GM12874 (cell line): ENCODE measurements around the gene EPHB3.

Source experiments
- TF ChIP-seq, protein P1 (sequence below): IDR thresholded peaks from 2 replicates; pipeline ENCODE4 v1.5.1; 2011; ENCODE audit warnings: low read depth, mild to moderate bottlenecking, control low read depth, low read length, moderate library complexity; ENCODE audit not compliant: insufficient read depth

EPHB3 gene

DNA sequence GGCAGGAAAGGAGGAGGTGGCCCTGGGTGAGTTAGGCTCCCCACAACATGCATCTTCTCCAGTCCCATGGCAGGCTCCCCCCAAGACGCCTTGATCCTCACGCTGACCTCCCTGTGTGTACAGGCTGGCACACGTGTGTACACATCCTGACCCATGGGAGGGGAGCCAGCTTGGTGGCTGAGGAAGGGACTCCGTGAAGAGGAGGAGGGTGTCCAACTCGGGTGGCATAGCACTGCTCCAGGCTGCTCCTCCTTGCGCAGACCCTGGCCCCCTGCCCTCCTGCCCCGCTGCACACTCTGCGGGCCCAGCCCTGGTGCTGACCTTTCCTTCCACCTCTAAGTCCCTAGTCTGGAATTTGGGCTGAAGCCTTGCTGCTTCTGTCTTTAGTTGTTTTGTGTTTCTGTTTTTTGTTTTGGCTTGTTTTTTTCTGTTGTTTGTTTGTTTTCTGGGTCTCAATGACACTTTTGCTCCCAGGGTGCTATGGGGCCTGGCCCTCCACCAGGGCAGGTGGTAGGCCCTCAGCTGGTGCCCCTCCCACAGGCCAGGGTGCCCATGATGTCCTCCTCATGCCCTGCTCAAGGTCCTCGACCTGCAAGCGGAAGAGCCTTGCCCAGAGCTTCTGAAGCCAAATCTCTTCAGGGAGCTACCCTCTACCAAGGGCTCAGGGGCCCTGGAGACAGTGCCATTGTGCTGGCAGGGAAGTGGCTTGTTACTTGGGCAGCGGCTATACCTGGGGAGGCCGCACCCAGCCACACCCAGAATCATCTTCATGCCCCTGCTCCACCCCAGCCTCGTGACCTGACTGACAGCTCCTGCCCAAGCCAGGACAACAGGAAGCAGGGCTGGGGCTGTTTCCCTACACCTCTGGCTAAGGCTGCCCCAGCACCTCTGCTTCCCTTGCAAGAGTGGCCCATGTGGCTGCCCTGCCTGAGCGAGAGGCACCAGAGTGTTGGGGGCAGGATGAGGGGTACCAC is 5.1 kb downstream of the EPHB3 start:
- TF ChIP-seq, protein P1, sequence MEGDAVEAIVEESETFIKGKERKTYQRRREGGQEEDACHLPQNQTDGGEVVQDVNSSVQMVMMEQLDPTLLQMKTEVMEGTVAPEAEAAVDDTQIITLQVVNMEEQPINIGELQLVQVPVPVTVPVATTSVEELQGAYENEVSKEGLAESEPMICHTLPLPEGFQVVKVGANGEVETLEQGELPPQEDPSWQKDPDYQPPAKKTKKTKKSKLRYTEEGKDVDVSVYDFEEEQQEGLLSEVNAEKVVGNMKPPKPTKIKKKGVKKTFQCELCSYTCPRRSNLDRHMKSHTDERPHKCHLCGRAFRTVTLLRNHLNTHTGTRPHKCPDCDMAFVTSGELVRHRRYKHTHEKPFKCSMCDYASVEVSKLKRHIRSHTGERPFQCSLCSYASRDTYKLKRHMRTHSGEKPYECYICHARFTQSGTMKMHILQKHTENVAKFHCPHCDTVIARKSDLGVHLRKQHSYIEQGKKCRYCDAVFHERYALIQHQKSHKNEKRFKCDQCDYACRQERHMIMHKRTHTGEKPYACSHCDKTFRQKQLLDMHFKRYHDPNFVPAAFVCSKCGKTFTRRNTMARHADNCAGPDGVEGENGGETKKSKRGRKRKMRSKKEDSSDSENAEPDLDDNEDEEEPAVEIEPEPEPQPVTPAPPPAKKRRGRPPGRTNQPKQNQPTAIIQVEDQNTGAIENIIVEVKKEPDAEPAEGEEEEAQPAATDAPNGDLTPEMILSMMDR, result no peak

GRCh38 chr3:184567946-184568559 is 6.5 kb downstream of the EPHB3 start:
- TF ChIP-seq, protein P1, result no peak

- TF ChIP-seq, protein P1, result no peak
Measured at GRCh38 chr3:184568560-184568923, 7.0 kb downstream of the EPHB3 start.

- TF ChIP-seq, protein P1, result no peak
Measured at GRCh38 chr3:184568924-184569829, 7.6 kb downstream of the EPHB3 start.

DNA sequence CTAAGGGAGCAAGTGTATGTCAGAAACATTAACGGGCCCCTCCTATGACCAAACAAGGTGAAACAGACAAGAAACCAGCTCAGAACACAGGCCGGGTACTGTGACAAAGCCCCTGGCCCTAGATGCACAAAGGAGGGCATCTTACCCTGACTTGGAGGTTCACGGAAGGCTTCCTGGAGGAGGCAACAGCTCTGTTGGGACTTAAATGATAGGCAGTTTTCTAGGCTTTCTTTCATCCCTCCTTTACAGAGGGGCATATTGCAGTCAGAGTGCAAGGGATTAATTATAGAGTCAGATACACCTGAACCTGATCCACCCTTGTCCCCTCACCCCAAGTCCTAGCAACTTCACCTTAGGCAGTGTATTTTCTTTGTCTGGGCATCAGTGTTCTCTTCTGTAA is 8.4 kb downstream of the EPHB3 start:
- TF ChIP-seq, protein P1, result no peak

DNA sequence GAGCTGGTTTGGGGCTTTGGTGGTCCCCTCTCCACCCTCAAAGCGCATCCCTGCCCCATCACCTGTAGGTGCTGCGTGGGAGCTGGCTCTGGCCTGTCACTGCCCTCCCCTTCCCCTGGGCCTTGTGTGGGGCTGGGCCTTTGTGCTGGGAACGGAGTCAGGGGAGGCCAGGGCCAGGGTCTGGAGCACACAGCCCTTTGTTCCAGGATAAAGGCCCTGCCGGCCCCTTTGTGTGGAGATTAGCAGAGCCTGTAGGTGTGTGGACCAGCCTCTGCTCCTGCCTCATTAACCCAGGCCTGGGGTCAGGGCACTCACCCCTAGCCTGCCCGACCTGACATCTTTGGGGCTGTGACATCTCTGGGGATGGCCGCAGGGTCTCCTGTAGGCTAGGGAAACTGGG is 8.9 kb downstream of the EPHB3 start:
- TF ChIP-seq, protein P1, result no peak
